HG02870 (cell line): Measurements from ENCODE around the gene NUDT4B.
"Not testable (repeated sequence)": the region's sequence is repeated elsewhere in the genome, so short reads cannot be mapped to it uniquely, and the experiment has no call there.

ENCODE experiments used
- ATAC-seq: cut with Tn5 transposase; IDR thresholded peaks from one replicate; pipeline ENCODE4 v1.9.1; 2021; ENCODE audit warnings: mild to moderate bottlenecking, moderate library complexity; ENCODE audit not compliant: unreplicated experiment

NUDT4B gene

GRCh38 chr1:148748563-148749334 is at the start of gene NUDT4B:
NUDT4B (plus strand) TSS chr1:148748774; CDS start chr1:148748953, 179 bp downstream.
- ATAC-seq: peak; percentile 44

GRCh38 chr1:148699357-148699756 is 49.2 kb upstream of the NUDT4B start:
- ATAC-seq: not testable (repeated sequence)

- ATAC-seq: not testable (repeated sequence)
Measured at GRCh38 chr1:148702242-148702641, 46.3 kb upstream of the NUDT4B start.

GRCh38 chr1:148703973-148704591 is 44.5 kb upstream of the NUDT4B start:
- ATAC-seq: not testable (repeated sequence)

- ATAC-seq: not testable (repeated sequence)
Measured at GRCh38 chr1:148705316-148705948, 43.1 kb upstream of the NUDT4B start.

GRCh38 chr1:148708779-148709333 is 39.7 kb upstream of the NUDT4B start:
- not testable (repeated sequence) for ATAC-seq

GRCh38 chr1:148710772-148711523 is 37.6 kb upstream of the NUDT4B start:
- ATAC-seq: not testable (repeated sequence)

GRCh38 chr1:148712353-148712752 is 36.2 kb upstream of the NUDT4B start:
- ATAC-seq: not testable (repeated sequence)

- ATAC-seq: not testable (repeated sequence)
Measured at GRCh38 chr1:148715518-148715917, 33.1 kb upstream of the NUDT4B start.

- not testable (repeated sequence) for ATAC-seq
Measured at GRCh38 chr1:148716966-148717520, 31.5 kb upstream of the NUDT4B start.

- ATAC-seq: not testable (repeated sequence)
Measured at GRCh38 chr1:148720918-148721317, 27.7 kb upstream of the NUDT4B start.

- ATAC-seq: not testable (repeated sequence)
Measured at GRCh38 chr1:148722758-148723157, 25.8 kb upstream of the NUDT4B start.

- ATAC-seq: not testable (repeated sequence)
Measured at GRCh38 chr1:148723515-148723914, 25.1 kb upstream of the NUDT4B start.

- not testable (repeated sequence) for ATAC-seq
Measured at GRCh38 chr1:148724872-148725271, 23.7 kb upstream of the NUDT4B start.

GRCh38 chr1:148727862-148728261 is 20.7 kb upstream of the NUDT4B start:
- ATAC-seq: not testable (repeated sequence)

- peak; percentile 54 for ATAC-seq
Measured at GRCh38 chr1:148729128-148729527, 19.4 kb upstream of the NUDT4B start.

GRCh38 chr1:148729541-148729940 is 19.0 kb upstream of the NUDT4B start:
- ATAC-seq: not testable (repeated sequence)

GRCh38 chr1:148732277-148732676 is 16.3 kb upstream of the NUDT4B start:
- ATAC-seq: not testable (repeated sequence)

- ATAC-seq: peak; percentile 76
Measured at GRCh38 chr1:148733585-148734310, 14.8 kb upstream of the NUDT4B start.

- ATAC-seq: not testable (repeated sequence)
Measured at GRCh38 chr1:148734311-148734662, 14.3 kb upstream of the NUDT4B start.
